Fibroblast of peridontal ligament (primary cell): ENCODE results near the gene PIN1.
"Not testable (repeated sequence)": the region's sequence is repeated elsewhere in the genome, so short reads cannot be mapped to it uniquely, and the experiment has no call there.

ENCODE experiments used
- DNase-seq: peaks from one replicate; pipeline ENCODE4 v3.0.0-alpha.2; 2010; ENCODE audit errors: extremely low read depth

PIN1 gene

GRCh38 chr19:9818734-9819595, 16.2 kb upstream of the PIN1 start, which contains the start of gene FBXL12:
FBXL12 (minus strand) TSS chr19:9819079; CDS start chr19:9818813, 266 bp downstream.
- peak; percentile 99 for DNase-seq

DNA sequence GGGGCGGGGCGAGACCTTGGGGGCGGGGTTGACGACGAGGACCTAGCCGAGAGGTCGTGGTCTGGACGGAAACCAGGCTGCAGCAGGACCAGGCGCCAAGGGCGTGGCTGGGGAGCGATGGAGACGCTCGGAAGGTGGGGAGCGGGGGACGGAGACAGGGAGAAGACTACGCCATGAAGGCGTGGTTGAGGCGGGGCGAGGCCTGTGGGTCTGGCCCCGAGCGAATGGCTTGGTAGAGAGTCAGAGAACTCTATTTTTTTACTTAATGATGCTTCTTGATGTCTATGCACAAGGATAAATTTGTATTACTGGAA, 15.6 kb upstream of the PIN1 start:
- no peak for DNase-seq

GRCh38 chr19:9820034-9820433, 15.1 kb upstream of the PIN1 start:
- not testable (repeated sequence) for DNase-seq

GRCh38 chr19:9823816-9824215, 11.3 kb upstream of the PIN1 start:
- DNase-seq: no peak

DNA sequence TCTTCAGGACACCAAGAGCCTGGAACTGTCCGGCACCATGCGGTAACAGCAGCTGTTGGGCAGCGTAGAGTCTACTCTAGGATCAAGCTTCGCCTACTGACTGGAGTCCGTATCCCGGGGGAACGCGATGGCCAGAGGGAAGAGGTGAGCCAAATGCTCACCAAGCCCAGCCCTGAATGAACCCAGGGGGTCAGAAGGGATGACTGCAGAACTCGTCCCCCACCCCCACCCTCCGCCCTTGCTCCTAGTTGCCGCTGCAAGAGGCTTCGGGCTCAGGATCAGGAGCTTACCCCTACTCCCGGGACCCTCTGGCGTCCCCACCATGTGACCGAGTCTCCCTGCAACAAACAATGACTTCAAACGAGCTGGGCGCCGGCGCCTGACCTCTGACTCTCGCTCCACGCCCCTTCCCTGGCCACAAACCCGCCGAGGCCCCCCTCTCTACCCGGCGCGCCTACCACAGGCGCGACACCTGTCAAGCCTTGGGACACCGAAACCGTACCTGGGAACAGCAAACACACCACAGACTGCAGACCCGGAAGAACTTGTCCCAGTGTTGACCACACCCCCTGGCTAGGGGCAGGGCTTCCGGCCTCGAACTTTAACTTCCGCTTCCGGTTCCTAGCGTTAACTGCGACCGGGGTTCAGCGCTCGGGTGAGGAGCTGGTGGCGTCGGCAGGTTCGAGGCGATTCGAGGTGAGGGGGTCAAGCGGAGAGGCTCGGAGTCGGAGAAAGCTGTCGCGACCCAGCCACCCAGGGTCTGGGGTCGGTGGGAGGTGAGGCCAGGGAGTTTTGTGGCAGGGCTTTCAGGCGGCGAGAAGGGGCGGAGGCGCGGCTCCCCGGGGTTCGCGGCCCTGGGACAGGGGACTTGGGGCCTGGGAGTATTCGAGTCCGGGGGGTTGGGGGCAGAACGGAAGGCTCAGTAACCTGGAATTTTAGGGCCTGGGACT, 7.6 kb upstream of the PIN1 start, which contains the start of gene UBL5:
TSS of gene UBL5 (plus strand) at position 630 of the 950 bp plus-strand sequence. CDS start 420 bp downstream, outside the sequence.
- DNase-seq: peak; percentile 77

DNA sequence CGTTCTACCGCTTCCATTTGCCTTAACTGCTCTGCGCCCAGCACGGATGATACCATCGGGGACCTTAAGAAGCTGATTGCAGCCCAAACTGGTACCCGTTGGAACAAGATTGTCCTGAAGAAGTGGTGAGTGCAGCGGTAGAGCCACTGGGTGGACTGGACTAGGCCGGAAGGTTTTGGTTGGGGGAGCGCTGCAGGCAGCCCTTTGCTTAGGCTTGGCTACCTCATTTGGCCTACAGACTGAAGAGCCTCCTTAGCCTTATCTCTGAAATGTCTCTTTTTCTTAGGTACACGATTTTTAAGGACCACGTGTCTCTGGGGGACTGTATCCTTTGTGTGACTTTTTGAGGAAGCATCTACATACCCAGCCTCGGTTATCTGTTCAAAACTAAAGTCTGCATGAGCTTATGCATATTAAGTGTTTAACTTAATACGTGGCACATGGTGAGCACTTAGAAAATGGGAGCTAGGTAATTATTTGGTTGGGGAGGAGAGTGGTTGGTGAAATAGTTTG, 6.5 kb upstream of the PIN1 start:
- no peak for DNase-seq

GRCh38 chr19:9834307-9834725, 802 bp upstream of the PIN1 start:
- no peak for DNase-seq

GRCh38 chr19:9835507-9835949, 410 bp downstream of the PIN1 start:
- no peak for DNase-seq

GRCh38 chr19:9836021-9836420, 903 bp downstream of the PIN1 start:
- peak; percentile 53 for DNase-seq

DNA sequence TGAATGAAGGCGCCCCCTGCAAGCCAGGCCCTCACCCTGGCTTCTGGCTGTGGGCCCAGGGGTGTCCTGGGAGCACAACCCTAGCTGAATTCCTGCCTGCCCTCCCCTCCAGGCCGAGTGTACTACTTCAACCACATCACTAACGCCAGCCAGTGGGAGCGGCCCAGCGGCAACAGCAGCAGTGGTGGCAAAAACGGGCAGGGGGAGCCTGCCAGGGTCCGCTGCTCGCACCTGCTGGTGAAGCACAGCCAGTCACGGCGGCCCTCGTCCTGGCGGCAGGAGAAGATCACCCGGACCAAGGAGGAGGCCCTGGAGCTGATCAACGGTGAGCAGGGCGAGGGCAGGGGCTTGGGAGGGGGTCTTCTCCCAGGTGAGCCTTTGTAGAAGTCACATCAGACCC, 3.2 kb downstream of the PIN1 start:
- no peak for DNase-seq

DNA sequence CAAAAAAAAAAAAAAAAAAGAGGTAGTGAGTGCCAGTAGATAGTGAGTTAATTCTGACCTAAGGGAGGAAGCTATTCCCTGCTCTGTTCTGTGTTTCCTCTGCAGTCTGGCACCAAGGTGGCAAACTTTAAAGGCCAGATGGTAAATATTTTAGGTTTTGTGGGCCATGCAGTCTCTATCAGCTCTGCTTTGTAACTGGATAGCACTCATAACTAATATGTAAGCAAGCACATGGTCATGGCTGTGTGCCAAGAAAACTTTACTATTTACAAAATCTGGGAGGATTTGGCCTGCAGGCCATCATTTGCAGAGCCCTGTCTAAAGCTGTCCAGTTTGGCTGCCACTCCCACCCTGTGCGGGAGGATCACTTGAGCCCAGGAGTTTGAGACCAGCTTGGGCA, 4.3 kb downstream of the PIN1 start:
- DNase-seq: peak; percentile 38

DNA sequence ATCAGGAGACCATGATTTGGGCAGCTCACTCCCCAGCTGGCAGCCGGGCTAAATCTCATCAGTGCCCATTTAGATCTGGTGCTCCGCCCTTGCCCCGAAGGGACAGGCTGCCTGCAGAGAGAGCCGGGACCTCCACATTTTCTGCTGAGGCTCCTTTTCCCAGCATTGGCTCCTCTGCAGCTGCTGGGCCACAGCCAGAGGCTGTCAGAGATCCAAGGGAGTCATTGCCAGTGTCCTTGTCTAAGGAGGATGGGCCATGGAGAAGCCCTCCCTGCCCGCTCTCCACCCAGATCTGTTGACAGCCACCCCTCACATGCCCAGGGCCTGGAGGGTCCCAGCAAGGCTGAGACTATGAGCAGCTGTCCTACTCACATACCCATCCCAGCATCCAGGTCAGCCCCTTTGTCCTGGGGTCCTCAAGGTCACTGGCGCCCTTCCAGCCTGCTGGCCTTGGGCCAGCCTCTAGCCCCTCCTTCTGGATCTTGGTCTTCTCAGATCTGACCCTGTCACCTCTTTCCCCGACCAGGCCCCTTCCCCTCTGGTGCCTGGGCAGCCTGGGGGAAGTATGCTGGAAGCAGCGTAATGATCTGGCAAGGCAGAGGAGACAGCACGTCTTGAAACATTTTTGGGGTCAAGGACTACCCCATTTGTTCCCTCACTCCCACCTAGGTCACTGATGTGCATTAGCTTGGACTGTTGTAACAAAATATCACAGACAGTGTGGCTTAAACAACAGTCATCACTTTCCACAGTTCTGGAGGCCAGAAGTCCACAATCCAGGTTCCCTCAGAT, 7.9 kb downstream of the PIN1 start:
- no peak for DNase-seq

GRCh38 chr19:9843626-9844273, 8.6 kb downstream of the PIN1 start:
- DNase-seq: not testable (repeated sequence)

GRCh38 chr19:9847087-9847671, 12.1 kb downstream of the PIN1 start:
- DNase-seq: peak; percentile 93

DNA sequence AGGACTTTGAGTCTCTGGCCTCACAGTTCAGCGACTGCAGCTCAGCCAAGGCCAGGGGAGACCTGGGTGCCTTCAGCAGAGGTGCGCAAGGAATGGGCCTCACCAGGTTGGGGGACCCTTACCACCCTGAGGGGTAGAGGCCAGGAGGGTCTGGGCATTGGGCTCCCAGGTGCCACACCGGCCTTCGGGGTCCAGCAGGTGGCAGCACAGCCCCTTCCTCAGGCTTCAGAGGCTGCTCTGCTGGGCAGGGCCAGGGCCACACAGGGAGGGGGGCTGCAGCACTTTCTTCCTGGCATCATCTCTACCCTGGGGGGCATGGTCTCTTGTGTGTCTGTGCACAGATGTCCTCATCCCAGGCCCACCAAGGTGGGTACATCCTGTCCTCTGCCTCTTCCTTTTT, 12.9 kb downstream of the PIN1 start:
- DNase-seq: no peak

GRCh38 chr19:9848762-9849161, 13.6 kb downstream of the PIN1 start:
- DNase-seq: no peak

- no peak for DNase-seq
Observed at GRCh38 chr19:9849791-9850190, 14.7 kb downstream of the PIN1 start.

GRCh38 chr19:9850235-9850959, 15.3 kb downstream of the PIN1 start:
- no peak for DNase-seq

DNA sequence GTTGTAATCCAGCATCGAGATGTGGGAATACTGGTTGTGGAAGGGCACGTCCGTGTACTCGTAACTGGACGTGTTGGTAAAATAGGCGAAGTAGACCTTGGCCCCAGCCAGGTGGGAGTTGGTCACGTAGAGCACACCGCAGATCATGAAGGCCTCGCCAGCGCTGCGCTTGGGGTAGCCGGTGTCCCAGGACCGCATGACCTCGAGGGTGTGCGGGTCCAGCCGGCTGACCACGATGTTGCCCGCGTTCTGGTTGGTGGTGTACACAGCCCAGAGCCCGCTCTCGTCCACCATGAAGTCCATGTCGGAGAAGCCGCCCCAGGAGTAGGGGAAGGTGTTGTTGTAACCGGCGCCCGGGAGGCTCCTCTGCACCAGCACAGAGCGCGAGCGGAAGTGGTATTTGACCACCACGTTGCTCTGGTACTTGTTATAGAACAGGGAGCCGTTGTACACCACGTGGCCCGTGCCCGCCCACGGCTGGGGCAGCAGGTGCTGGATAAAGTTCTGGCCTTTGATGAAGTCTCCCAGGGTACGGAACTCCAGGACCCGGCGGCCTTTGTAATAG, 19.2 kb downstream of the PIN1 start:
- DNase-seq: no peak
